Stimulated activated CD8-positive, alpha-beta memory T cell treated with anti-CD3 and anti-CD28 coated beads, Interleukin-4, amount 100 ng/mL, for 24 hours (primary cell): ENCODE data around the gene OR5B17.
"Not testable (repeated sequence)": the region's sequence is repeated elsewhere in the genome, so short reads cannot be mapped to it uniquely, and the experiment has no call there.

Source experiments
- DNase-seq: peaks from one replicate; pipeline ENCODE4 v3.0.0-alpha.2; 2020; ENCODE audit warnings: low read depth

Gene OR5B17

GRCh38 chr11:58358969-58359368, at the start of gene OR5B17:
Gene OR5B17, minus strand, starts transcription at chr11:58359069. Its CDS starts 0 bp downstream, at chr11:58359069.
- DNase-seq: no peak

DNA sequence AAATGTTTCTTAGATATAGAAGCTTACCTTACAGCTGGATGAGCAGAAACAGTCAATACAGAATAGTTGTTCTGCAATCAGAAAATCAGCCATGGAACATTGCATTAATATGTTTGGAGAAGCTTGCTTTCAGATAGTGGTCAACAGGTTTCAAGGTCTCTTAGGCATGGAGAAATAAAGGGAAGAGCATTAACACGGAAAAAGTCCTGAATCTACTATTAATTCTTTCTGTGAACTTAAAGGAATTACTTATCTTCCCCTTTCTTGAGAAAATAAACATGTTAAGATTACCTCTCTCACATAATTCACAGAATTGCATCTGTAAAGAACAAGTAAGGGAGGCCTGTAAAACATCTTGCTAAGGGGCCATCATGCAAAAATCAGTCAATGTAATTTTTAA, 47.9 kb upstream of the OR5B17 start, which contains the start of gene OR5B3:
OR5B3 (minus strand) TSS at position 101 of the 400 bp plus-strand sequence. CDS start 3,465 bp downstream, outside the sequence.
- DNase-seq: no peak

DNA sequence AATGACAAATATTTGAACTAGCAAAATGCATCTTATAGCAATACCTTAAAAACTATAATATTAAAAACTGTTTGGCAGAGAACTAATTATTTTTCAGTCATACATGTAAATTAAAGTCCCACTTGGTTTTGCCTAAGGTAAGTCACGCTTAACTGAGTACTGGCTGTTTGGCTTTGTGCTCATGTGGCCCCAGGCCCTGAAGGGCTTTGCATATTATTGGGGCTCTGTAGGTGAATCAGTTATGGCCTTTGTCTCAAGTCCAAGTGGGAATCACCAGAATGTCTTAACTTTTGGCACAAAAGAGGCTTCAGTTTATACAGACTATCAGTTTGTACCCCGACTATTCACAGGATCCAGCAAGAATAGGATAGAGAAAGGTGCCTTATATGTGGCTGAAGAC, 40.8 kb upstream of the OR5B17 start:
- DNase-seq: not testable (repeated sequence)

- no peak for DNase-seq
Observed at GRCh38 chr11:58395581-58395980, 36.7 kb upstream of the OR5B17 start.

- DNase-seq: no peak
Observed at GRCh38 chr11:58394195-58394594, 35.3 kb upstream of the OR5B17 start.

DNA sequence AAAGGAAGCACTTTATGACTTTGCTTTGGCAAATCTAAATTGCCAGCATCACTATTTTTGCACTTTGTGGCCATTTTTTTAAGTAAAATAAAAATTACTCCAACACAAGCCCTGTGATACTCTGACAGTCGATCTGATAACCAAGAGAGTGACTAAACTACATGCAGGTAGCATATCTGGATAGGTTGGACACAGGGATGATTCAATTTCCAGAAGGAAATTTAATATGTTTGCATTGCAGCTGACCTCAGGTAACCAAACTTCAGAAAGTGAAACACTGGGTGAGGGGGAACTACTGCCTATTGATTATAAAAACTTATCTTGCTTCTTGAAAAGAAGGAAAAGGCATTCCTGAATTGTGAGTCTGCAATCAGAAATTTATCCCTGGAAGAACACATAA, 33.9 kb upstream of the OR5B17 start:
- DNase-seq: no peak

GRCh38 chr11:58391879-58392278, 33.0 kb upstream of the OR5B17 start:
- DNase-seq: no peak

GRCh38 chr11:58390551-58391063, 31.7 kb upstream of the OR5B17 start:
- DNase-seq: no peak

DNA sequence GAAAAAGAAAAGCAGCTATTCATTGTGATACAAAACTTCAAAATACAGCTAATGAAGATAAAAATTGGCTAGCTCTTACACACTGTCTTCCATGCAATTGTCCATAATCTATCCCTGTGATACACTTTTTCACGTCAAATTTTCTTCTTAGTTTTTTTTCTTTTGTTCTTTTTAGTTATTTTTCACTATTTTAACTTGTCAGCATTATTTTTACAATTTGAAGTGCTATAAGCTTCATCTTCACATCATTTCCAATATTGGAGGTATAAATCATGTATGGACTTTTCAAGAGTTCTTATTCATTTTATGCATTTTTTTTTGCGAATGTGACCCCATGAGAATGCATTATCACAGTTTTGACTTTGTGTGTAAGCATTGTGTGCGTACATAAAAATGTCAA, 4.1 kb downstream of the OR5B17 start:
- DNase-seq: no peak

- DNase-seq: no peak
Observed at GRCh38 chr11:58345204-58345603, 13.7 kb downstream of the OR5B17 start.

GRCh38 chr11:58334708-58335107, 24.2 kb downstream of the OR5B17 start:
- DNase-seq: no peak

DNA sequence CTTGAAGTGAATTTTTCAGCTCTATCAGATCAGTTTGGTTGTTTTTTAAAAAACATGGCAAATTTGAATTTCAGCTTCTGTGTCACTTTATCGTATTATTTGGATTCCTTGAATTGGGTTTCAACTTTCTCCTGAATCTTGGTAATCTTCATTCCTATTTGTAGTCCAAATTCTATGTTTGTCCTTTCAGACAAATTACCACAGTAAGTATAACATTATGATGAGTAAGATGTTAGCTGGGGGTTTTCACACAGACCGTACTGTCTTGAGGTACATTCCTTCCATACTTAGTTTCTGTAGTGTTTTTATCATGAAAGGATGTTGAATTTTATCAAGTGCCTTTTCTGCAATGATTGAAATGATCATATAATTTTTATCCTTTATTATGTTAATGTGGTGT, 28.0 kb downstream of the OR5B17 start:
- no peak for DNase-seq

DNA sequence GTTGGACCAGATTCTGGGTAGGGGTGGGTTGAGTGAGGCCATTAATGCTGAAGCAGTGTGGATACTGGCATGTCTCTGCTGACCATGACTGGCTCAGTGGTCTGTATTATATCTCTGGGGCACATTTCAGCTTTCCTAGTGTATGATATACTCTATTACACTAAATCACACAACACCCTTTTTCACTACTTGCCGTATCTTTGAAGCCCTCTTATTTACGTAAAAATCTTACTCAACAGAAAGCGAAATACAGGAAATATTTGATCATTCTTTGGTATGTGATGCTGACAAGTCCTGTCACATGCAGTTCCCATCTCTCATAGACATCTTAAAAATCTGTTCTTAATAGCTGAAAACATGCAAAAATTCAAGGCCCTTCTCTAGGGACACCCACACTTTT, 40.3 kb downstream of the OR5B17 start:
- no peak for DNase-seq

DNA sequence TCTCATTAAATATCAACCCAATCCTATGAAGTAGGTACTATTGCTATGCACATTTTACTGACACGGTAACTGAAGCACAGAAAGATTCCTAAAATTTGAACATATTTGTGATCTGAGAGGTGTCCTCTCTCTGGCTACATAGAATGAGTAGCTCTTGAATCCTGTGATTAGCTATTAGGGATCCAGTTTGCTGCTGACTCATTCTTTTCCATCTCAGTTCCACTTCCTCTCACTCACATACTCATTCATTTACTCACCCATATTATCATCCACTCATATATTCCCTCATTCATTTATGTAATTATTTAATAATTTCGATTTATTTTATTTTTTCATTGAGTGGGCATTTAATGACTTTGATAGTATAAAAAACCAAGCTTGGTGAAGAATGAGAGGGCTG, 42.7 kb downstream of the OR5B17 start:
- no peak for DNase-seq
